Hematopoietic multipotent progenitor cell treated with erythropoietin and hydrocortisone succinate and interleukin-3 and kit ligand, for 8 days (in vitro differentiated cells): ENCODE measurements around the gene TM4SF20.

Source experiments
- DNase-seq: peaks from one replicate; pipeline ENCODE4 v3.0.0-alpha.2; 2015

TM4SF20 gene

GRCh38 chr2:227317834-227318233 is 61.3 kb downstream of the TM4SF20 start:
- DNase-seq = no peak

DNA sequence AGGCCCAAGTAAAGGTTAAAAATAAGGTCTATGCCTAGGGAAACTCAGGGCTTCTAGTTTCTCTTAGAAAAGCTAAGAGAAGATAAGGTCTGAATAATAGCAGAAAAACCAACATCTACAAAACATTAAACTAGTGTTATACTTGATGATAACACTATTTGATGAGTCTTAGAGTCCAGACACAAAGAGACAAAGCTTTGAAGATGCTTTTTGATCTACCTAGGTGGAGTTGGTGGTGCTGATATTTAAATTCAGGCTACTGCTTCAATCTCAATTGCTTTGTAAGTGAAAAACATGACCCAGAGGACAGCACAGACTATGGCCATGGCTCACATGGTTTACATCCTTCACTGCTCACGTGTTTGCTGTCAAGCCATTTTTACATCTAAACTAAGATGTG is 65.8 kb downstream of the TM4SF20 start:
- no peak for DNase-seq

DNA sequence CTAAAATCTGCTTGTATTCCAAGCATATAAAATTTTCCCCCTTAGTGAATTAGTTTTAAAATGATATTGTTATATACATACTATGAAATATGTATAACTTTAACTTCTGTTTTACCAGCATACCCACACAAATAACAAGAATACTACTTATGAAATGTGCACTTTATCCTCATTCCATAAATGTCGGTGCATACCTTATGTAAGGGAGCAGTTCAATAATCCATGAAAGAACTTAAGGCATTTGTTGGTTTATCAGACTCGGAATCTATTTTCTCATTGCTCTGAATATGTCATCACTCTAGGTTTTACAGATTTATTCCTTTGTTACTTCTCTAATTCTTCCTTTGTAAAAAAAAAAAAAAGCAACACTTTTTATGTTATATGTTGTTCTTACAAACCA is 66.5 kb downstream of the TM4SF20 start:
- no peak for DNase-seq
